HEK293 (cell line): ENCODE data around the gene MEGF6.

Source experiments
- CTCF ChIA-PET: fragments of 350-600 bp; formaldehyde crosslinking; extraction: SDS; loops from one replicate; lab custom pipeline; 2021; ENCODE audit warnings: antibody characterized with exemption; lab: Yijun Ruan, JAX
- POLR2A ChIA-PET: fragments of 300-600 bp; formaldehyde crosslinking; extraction: SDS; loops from one replicate; lab custom pipeline; 2020; ENCODE audit warnings: antibody characterized with exemption, inconsistent platforms; lab: Yijun Ruan, JAX
- H3K27ac ChIP-seq: fragments of 200-500 bp; sonication (Bioruptor generic); 2 replicates; pipeline ENCODE4 v1.5.1; 2014; ENCODE audit warnings: low read depth, low read length, control low read depth, inconsistent platforms; ENCODE audit errors: extremely low read depth
- H3K36me3 ChIP-seq, 2 experiments: fragments of 200-500 bp in 1 of 2; sonication (Bioruptor generic) in 1 of 2; 1 replicate in 1 of 2; 2 replicates in 1 of 2; pipeline ENCODE4 v1.5.1; 2014 to 2017; ENCODE audit warnings: inconsistent platforms in 2 of 2, low read length in 2 of 2; ENCODE audit not compliant: control insufficient read depth in 2 of 2, insufficient read depth in 1 of 2
- H3K4me1 ChIP-seq: fragments of 200-500 bp; sonication (Bioruptor generic); 2 replicates; pipeline ENCODE4 v1.5.1; 2014; ENCODE audit warnings: mild to moderate bottlenecking, low read length, inconsistent platforms; ENCODE audit not compliant: control insufficient read depth, insufficient read depth
- H3K4me3 ChIP-seq: 2 replicates; pipeline ENCODE4 v1.5.1; 2011; ENCODE audit warnings: low read depth, mild to moderate bottlenecking, control low read depth, low read length, moderate library complexity
- H3K9me3 ChIP-seq: fragments of 200-500 bp; sonication (Bioruptor generic); 2 replicates; pipeline ENCODE4 v1.5.1; 2014; ENCODE audit warnings: low read depth, low read length, inconsistent platforms; ENCODE audit not compliant: control insufficient read depth, insufficient read depth
- GLIS2 ChIP-seq: fragments of 450-650 bp; formaldehyde crosslinking; IDR thresholded peaks from 2 replicates; pipeline ENCODE4 v1.5.1; 2016; ENCODE audit warnings: missing biosample characterization, missing genetic modification characterization
- KLF1 ChIP-seq: fragments of 450-650 bp; formaldehyde crosslinking; IDR thresholded peaks from 2 replicates; pipeline ENCODE4 v1.5.1; 2016; ENCODE audit warnings: missing biosample characterization, missing genetic modification characterization
- KLF16 ChIP-seq: fragments of 450-650 bp; formaldehyde crosslinking; IDR thresholded peaks from 2 replicates; pipeline ENCODE4 v1.5.1; 2017; ENCODE audit warnings: missing biosample characterization, missing genetic modification characterization
- OVOL3 ChIP-seq: fragments of 450-650 bp; formaldehyde crosslinking; IDR thresholded peaks from 2 replicates; pipeline ENCODE4 v1.5.1; 2016; ENCODE audit warnings: missing biosample characterization, missing genetic modification characterization
- RBAK ChIP-seq: fragments of 450-650 bp; formaldehyde crosslinking; IDR thresholded peaks from 2 replicates; pipeline ENCODE4 v1.5.1; 2016; ENCODE audit warnings: missing biosample characterization, missing genetic modification characterization
- SCRT1 ChIP-seq: fragments of 450-650 bp; formaldehyde crosslinking; IDR thresholded peaks from 2 replicates; pipeline ENCODE4 v1.5.1; 2016; ENCODE audit warnings: missing biosample characterization, missing genetic modification characterization, borderline replicate concordance
- SP2 ChIP-seq: fragments of 450-650 bp; formaldehyde crosslinking; IDR thresholded peaks from 2 replicates; pipeline ENCODE4 v1.5.1; 2016; ENCODE audit warnings: missing biosample characterization, missing genetic modification characterization
- ZBTB21 ChIP-seq: fragments of 450-650 bp; formaldehyde crosslinking; IDR thresholded peaks from 2 replicates; pipeline ENCODE4 v1.5.1; 2017; ENCODE audit warnings: missing biosample characterization, missing genetic modification characterization
- ZFHX2 ChIP-seq: fragments of 450-650 bp; formaldehyde crosslinking; conservative IDR thresholded peaks from 2 replicates; pipeline ENCODE4 v1.5.1; 2016; ENCODE audit warnings: missing biosample characterization, missing genetic modification characterization
- ZFP69B ChIP-seq: fragments of 450-650 bp; formaldehyde crosslinking; IDR thresholded peaks from 2 replicates; pipeline ENCODE4 v1.5.1; 2016; ENCODE audit warnings: missing biosample characterization, missing genetic modification characterization
- ZIC2 ChIP-seq: fragments of 450-650 bp; formaldehyde crosslinking; IDR thresholded peaks from 2 replicates; pipeline ENCODE4 v1.5.1; 2016; ENCODE audit warnings: missing biosample characterization, missing genetic modification characterization
- ZNF132 ChIP-seq: fragments of 450-650 bp; formaldehyde crosslinking; IDR thresholded peaks from 2 replicates; pipeline ENCODE4 v1.5.1; 2017; ENCODE audit warnings: missing biosample characterization, missing genetic modification characterization, borderline replicate concordance
- ZNF175 ChIP-seq: fragments of 450-650 bp; formaldehyde crosslinking; IDR thresholded peaks from 2 replicates; pipeline ENCODE4 v1.5.1; 2016; ENCODE audit warnings: missing biosample characterization, missing genetic modification characterization
- ZNF311 ChIP-seq: fragments of 450-650 bp; formaldehyde crosslinking; IDR thresholded peaks from 2 replicates; pipeline ENCODE4 v1.5.1; 2017; ENCODE audit warnings: missing biosample characterization, missing genetic modification characterization, borderline replicate concordance
- ZNF707 ChIP-seq: fragments of 450-650 bp; formaldehyde crosslinking; IDR thresholded peaks from 2 replicates; pipeline ENCODE4 v1.5.1; 2016; ENCODE audit warnings: missing biosample characterization, missing genetic modification characterization
- ZNF776 ChIP-seq: fragments of 450-650 bp; formaldehyde crosslinking; IDR thresholded peaks from 2 replicates; pipeline ENCODE4 v1.5.0; 2017; ENCODE audit warnings: missing biosample characterization, missing genetic modification characterization, borderline replicate concordance
- ZNF777 ChIP-seq: fragments of 450-650 bp; formaldehyde crosslinking; IDR thresholded peaks from 2 replicates; pipeline ENCODE4 v1.5.1; 2017; ENCODE audit warnings: missing biosample characterization, missing genetic modification characterization, borderline replicate concordance
- ZNF792 ChIP-seq: fragments of 450-650 bp; formaldehyde crosslinking; IDR thresholded peaks from 2 replicates; pipeline ENCODE4 v1.5.1; 2016; ENCODE audit warnings: missing biosample characterization, missing genetic modification characterization
- TF ChIP-seq, protein P1 (sequence below): fragments of 450-650 bp; formaldehyde crosslinking; IDR thresholded peaks from 2 replicates; pipeline ENCODE4 v1.5.1; 2016; ENCODE audit warnings: missing biosample characterization, missing genetic modification characterization
- TF ChIP-seq, protein P2 (sequence below): fragments of 450-650 bp; formaldehyde crosslinking; IDR thresholded peaks from 2 replicates; pipeline ENCODE4 v1.5.1; 2016; ENCODE audit warnings: missing biosample characterization, missing genetic modification characterization, borderline replicate concordance
- TF ChIP-seq, protein P3 (sequence below): fragments of 450-650 bp; formaldehyde crosslinking; IDR thresholded peaks from 2 replicates; pipeline ENCODE4; 2016; ENCODE audit warnings: missing biosample characterization, missing genetic modification characterization
- TF ChIP-seq, protein P4 (sequence below): fragments of 450-650 bp; formaldehyde crosslinking; IDR thresholded peaks from 2 replicates; pipeline ENCODE4 v1.5.1; 2016; ENCODE audit warnings: missing biosample characterization, missing genetic modification characterization

Gene MEGF6

DNA sequence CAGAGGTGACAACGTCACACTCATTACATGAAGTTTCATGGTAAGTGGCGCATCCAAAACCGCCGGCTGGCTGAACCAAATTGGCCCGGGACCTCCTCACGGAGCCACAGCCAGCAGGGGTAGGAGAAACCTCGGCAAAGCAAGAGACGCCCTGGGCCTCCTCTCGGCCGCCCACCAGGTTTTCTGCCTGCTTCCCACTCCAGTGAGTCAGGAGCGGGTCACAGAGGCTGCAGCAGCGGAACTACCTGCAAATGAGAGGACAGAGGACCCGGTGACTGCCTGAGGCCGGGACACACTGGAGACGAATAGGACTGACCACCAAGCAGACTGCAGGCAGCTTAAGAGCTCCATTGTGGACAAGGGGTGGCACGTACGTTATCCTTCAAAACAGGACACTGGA, 55.0 kb downstream of the MEGF6 start:
- ChIA-PET POLR2A (no interaction called here), CTCF (interaction anchor here (0.7 to 1.8 kb wide), 3 partner anchors 8 to 103 kb away, joined by 3 to 7 read pairs (median 3); no protein-coding TSS in a partner anchor)
- Histone ChIP-seq H3K4me1 (no peaks in the 10 kb centered on the region), H3K4me3 (no peak overlapping the region), H3K36me3 (no peaks in the 10 kb centered on the region), H3K9me3 (no peaks in the 10 kb centered on the region), H3K27ac (no peak overlapping the region)
- no peak for TF ChIP-seq SCRT1
- 0 out of 2 replicates have a peak, but pooled peaks have one; percentile 10 for TF ChIP-seq ZFHX2 (tag by site-specific recombination)

DNA sequence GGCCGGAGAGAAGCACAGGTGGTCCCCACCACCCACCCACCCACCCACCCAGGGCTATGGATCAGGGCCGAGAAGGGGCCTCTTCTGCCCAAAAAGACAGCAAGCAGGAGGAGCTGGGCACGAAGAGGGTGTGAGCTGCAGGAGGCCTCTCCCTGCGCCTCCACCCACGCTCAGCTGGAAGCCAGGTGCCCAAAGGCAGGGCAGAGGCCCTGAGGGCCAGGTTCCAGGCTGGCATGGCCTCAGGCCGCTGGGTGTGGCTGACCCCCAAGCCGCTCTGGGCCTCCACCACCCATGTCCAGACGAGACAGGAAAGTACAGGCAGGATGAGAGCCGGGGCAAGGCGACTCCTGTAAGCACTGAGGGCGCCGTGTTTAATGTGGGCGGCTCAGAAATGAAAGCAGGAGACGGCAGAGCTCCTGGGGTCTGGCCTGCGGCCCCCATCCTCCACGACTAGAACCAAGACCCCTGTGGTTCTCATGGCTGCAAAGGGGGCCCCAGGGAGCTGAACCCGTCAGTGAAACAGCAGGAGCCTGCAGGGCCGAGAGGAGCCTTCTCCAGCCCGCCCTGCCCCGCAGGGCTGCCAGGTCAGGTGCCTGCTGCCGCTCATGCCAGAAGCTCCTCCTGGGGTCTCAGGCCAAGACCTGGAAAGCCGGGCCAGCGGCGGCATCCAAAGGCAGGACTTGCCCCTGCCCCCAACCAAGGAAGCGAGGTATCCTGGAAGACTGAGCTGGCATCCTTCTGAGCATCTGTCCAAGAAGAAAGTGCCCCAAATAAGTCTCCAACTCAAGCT, 56.0 kb downstream of the MEGF6 start:
- Histone ChIP-seq H3K4me3 (no peak overlapping the region), H3K4me1 (no peaks in the 10 kb centered on the region), H3K9me3 (no peaks in the 10 kb centered on the region), H3K36me3 (no peaks in the 10 kb centered on the region), H3K27ac (no peak overlapping the region)
- ChIA-PET CTCF (interaction anchor here (0.7 to 1.8 kb wide), 4 partner anchors 9 to 169 kb away, joined by 3 to 7 read pairs (median 4); no protein-coding TSS in a partner anchor), POLR2A (no interaction called here)
- TF ChIP-seq ZIC2 (tag by site-specific recombination) (peak; percentile 78), ZBTB21 (tag by site-specific recombination) (no peak), KLF1 (tag by site-specific recombination) (peak; percentile 43)

DNA sequence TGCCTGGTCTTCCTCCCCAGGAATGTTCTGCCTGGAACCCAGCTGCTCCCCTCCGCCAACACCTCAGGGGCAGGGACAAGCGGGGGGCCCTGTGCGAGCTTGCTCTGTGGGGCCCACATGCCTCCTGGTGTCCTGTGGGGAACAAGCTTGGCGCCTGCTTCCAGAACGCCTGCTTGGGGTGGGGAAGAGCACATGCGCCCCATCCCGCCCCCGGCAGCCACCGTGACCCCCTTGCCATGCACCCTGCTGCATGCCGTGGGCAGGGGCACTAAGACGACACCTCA, 57.4 kb downstream of the MEGF6 start:
- ChIA-PET CTCF (interaction anchor here (0.5 to 1.1 kb wide), 2 partner anchors 10 to 445 kb away, joined by 3 to 4 read pairs; no protein-coding TSS in a partner anchor), POLR2A (no interaction called here)
- H3K36me3 ChIP-seq: no peaks in the 10 kb centered on the region
- no peaks in the 10 kb centered on the region for H3K4me1 ChIP-seq
- H3K4me3 ChIP-seq: no peak overlapping the region
- TF ChIP-seq SP2 (tag by site-specific recombination) (no peak), OVOL3 (no peak), RBAK (tag by site-specific recombination) (no peak), SCRT1 (no peak), ZFP69B (tag by site-specific recombination) (0 out of 2 replicates have a peak, but pooled peaks have one; percentile 52), ZNF776 (no peak), ZIC2 (tag by site-specific recombination) (peak; percentile 5), ZNF311 (no peak), ZNF792 (tag by site-specific recombination) (no peak), ZNF707 (tag by site-specific recombination) (no peak), ZNF132 (tag by site-specific recombination) (no peak), ZNF175 (tag by site-specific recombination) (no peak), GLIS2 (tag by site-specific recombination) (no peak), KLF16 (tag by site-specific recombination) (no peak), ZNF777 (no peak)
- TF ChIP-seq, protein P1, sequence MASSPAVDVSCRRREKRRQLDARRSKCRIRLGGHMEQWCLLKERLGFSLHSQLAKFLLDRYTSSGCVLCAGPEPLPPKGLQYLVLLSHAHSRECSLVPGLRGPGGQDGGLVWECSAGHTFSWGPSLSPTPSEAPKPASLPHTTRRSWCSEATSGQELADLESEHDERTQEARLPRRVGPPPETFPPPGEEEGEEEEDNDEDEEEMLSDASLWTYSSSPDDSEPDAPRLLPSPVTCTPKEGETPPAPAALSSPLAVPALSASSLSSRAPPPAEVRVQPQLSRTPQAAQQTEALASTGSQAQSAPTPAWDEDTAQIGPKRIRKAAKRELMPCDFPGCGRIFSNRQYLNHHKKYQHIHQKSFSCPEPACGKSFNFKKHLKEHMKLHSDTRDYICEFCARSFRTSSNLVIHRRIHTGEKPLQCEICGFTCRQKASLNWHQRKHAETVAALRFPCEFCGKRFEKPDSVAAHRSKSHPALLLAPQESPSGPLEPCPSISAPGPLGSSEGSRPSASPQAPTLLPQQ (tag by site-specific recombination): peak; percentile 49; the same call in 1 of the 2 replicates
- TF ChIP-seq, protein P2, sequence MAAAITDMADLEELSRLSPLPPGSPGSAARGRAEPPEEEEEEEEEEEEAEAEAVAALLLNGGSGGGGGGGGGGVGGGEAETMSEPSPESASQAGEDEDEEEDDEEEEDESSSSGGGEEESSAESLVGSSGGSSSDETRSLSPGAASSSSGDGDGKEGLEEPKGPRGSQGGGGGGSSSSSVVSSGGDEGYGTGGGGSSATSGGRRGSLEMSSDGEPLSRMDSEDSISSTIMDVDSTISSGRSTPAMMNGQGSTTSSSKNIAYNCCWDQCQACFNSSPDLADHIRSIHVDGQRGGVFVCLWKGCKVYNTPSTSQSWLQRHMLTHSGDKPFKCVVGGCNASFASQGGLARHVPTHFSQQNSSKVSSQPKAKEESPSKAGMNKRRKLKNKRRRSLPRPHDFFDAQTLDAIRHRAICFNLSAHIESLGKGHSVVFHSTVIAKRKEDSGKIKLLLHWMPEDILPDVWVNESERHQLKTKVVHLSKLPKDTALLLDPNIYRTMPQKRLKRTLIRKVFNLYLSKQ (tag by site-specific recombination): no peak
- TF ChIP-seq, protein P3, sequence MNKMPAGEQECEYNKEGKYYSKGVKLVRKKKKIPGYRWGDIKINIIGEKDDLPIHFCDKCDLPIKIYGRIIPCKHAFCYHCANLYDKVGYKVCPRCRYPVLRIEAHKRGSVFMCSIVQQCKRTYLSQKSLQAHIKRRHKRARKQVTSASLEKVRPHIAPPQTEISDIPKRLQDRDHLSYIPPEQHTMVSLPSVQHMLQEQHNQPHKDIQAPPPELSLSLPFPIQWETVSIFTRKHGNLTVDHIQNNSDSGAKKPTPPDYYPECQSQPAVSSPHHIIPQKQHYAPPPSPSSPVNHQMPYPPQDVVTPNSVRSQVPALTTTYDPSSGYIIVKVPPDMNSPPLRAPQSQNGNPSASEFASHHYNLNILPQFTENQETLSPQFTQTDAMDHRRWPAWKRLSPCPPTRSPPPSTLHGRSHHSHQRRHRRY: no peak
- TF ChIP-seq, protein P4, sequence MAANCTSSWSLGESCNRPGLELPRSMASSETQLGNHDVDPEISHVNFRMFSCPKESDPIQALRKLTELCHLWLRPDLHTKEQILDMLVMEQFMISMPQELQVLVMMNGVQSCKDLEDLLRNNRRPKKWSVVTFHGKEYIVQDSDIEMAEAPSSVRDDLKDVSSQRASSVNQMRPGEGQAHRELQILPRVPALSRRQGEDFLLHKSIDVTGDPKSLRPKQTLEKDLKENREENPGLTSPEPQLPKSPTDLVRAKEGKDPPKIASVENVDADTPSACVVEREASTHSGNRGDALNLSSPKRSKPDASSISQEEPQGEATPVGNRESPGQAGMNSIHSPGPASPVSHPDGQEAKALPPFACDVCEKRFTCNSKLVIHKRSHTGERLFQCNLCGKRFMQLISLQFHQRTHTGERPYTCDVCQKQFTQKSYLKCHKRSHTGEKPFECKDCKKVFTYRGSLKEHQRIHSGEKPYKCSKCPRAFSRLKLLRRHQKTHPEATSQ (tag by site-specific recombination): no peak
- TF ChIP-seq, all 188 proteins: peak for 3
- no peak overlapping the region for H3K27ac ChIP-seq
- H3K9me3 ChIP-seq: no peaks in the 10 kb centered on the region
